Kidney epithelial cell (primary cell): ENCODE measurements around the gene SCN1B. TPM values are rescaled to one million over a fixed set of nuclear protein-coding genes. Genes with fewer than 3 reads are reported as not detected.
"Not testable (repeated sequence)": the region's sequence is repeated elsewhere in the genome, so short reads cannot be mapped to it uniquely, and the experiment has no call there.

ENCODE experiments used
- DNase-seq: peaks from one replicate; pipeline ENCODE4 v3.0.0-alpha.2; 2010; ENCODE audit warnings: low read depth
- H3K27me3 ChIP-seq: 2 replicates; pipeline ENCODE4 v1.6.0; 2011; ENCODE audit warnings: low read length; ENCODE audit not compliant: control insufficient read depth, insufficient read depth
- H3K36me3 ChIP-seq: 2 replicates; pipeline ENCODE4 v1.5.1; 2011; ENCODE audit warnings: low read length; ENCODE audit not compliant: control insufficient read depth, insufficient read depth
- H3K4me3 ChIP-seq: 2 replicates; pipeline ENCODE4 v1.5.1; 2011; ENCODE audit warnings: low read depth, mild to moderate bottlenecking, control low read depth, low read length
- CTCF ChIP-seq: IDR thresholded peaks from 2 replicates; pipeline ENCODE4 v1.5.1; 2011; ENCODE audit warnings: mild to moderate bottlenecking, moderate library complexity, low read length, control low read depth, inconsistent platforms; ENCODE audit not compliant: insufficient read depth, poor library complexity, severe bottlenecking
- total RNA-seq: library from RNA; depleted of rRNA; stranded (reverse); fragments of >200 nt; gene quantifications from 2 replicates; pipeline ENCODE4 v1.2.3, GENCODE V29; 2015

Gene SCN1B
- total RNA-seq, 1 donor from 2014 or later = 1.8 TPM

- no peak for DNase-seq
- H3K4me3 ChIP-seq = no peak overlapping the region
- no peak for TF ChIP-seq CTCF
- no peaks in the 10 kb centered on the region for H3K36me3 ChIP-seq
- H3K27me3 ChIP-seq = no peaks in the 10 kb centered on the region
Observed at GRCh38 chr19:34989298-34989697, 41.0 kb upstream of the SCN1B start.

- Histone ChIP-seq H3K36me3 (no peaks in the 10 kb centered on the region), H3K27me3 (no peaks in the 10 kb centered on the region), H3K4me3 (no peak overlapping the region)
- DNase-seq = no peak
- TF ChIP-seq CTCF = no peak
Observed at GRCh38 chr19:34990578-34991192, 39.6 kb upstream of the SCN1B start.

- no peak for DNase-seq
- Histone ChIP-seq H3K36me3 (no peaks in the 10 kb centered on the region), H3K27me3 (no peaks in the 10 kb centered on the region), H3K4me3 (no peak overlapping the region)
- TF ChIP-seq CTCF = no peak
Observed at GRCh38 chr19:34991542-34992333, 38.5 kb upstream of the SCN1B start.

GRCh38 chr19:34992582-34992981, 37.7 kb upstream of the SCN1B start:
- DNase-seq, H3K27me3 ChIP-seq, H3K4me3 ChIP-seq, H3K36me3 ChIP-seq: not testable (repeated sequence)

- Histone ChIP-seq H3K27me3 (no peaks in the 10 kb centered on the region), H3K36me3 (no peaks in the 10 kb centered on the region), H3K4me3 (no peak overlapping the region)
- TF ChIP-seq CTCF = no peak
- no peak for DNase-seq
Observed at GRCh38 chr19:34994286-34994642, 36.0 kb upstream of the SCN1B start.

GRCh38 chr19:34994643-34995541, 35.4 kb upstream of the SCN1B start:
- no peak for TF ChIP-seq CTCF
- Histone ChIP-seq H3K27me3 (no peaks in the 10 kb centered on the region), H3K36me3 (no peaks in the 10 kb centered on the region), H3K4me3 (no peak overlapping the region)
- DNase-seq = no peak
